SKM-1 (cell line): ENCODE measurements around the gene PUM2.
"Not testable (repeated sequence)": the region's sequence is repeated elsewhere in the genome, so short reads cannot be mapped to it uniquely, and the experiment has no call there.

Source experiments
- DNase-seq: peaks from one replicate; lab custom pipeline; 2025; ENCODE audit not compliant: unreplicated experiment; lab: John Stamatoyannopoulos, UW

Gene PUM2

GRCh38 chr2:20234597-20234996 is 116.0 kb downstream of the PUM2 start:
- not testable (repeated sequence) for DNase-seq

GRCh38 chr2:20232837-20233207 is 117.8 kb downstream of the PUM2 start:
- DNase-seq: no peak

DNA sequence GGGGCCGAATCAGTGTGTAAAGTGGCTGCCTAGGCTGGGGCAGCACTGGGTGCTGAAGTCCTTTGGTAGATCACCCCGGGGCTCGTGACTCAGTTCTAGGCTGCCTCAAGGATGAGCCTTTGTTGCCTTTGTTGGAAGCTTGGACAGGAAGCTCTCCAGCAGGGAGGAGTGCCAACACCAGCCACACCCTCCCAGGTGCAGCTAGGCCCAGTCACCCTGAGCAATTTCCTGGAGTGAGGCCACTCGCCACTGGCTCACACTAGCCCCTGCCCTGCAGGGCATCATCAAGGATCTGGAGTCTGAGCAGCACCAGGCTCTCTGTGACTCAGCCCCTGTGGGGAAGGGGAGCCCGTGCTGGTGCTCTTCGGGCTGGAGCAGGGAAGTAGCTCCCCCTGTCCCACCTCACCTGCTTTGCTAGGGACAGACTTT is 119.0 kb downstream of the PUM2 start:
- no peak for DNase-seq

- DNase-seq: no peak
Measured at GRCh38 chr2:20231159-20231558, 119.5 kb downstream of the PUM2 start.

GRCh38 chr2:20230114-20230425 is 120.6 kb downstream of the PUM2 start:
- DNase-seq: no peak

DNA sequence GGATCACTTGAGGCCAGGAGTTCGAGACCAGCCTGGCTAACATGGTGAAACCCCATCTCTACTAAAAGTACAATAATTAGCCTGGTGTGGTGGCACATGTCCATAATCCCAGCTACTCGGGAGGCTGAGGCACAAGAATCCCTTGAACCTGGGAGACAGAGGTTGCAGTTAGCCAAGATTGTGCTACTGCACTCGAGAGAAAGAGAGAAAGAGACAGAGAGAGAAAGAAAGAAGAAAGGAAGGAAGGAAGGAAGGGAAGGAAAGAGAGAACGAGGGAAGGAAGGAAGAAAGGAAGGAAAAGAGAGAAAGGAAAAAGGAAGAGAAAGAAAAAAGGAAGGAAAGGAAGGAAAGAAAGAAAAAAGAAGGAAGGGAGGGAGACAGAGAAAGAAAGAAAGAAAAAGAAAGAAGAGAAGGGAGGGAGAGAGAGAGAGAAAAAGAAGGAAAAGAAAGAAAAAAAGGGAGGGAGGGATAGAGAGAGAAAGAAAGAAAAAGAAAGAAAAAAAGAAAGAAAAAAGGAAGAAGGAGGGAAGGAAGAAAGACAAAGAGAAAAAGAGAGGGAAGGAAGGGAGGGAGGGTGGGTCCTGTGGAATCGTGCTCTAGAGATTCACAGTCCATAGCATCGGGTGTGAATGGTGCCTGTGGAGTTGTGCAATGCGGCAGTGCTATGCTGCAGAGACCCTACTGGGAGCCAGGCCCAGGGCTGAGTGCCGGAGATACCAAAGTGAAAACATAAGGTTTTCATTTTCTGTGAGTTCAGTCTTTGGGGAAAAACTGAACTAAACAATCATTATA is 121.1 kb downstream of the PUM2 start:
- DNase-seq: no peak

DNA sequence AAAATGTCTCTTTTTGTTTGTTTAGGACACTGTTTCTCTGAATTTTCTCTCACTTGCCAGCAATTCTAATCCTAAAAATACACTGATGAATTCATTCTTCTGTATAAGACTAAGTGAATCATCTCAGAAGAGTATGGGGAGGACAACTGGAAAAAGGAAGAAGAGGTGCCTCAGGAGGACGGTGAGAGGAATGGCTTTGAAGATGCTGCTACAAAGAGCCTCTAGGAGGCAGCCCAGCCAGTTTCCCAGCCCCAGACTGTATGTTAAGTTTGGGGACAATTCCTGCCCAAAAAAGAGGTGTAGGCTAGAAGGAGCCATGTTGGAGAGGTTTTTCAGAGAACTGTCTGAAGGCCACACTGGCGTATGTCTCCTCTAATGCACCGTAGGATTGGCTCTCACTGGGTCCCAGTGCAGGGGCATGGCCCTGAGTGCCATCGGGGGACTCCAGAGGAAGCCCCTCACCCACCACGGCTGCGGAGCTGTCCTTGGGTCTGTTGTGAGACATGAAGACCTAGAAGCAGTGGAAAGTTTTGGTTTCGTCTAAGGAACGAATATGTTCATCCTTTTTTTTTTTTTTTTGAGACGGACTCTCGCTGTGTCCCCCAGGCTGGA is 122.6 kb downstream of the PUM2 start:
- DNase-seq: no peak

DNA sequence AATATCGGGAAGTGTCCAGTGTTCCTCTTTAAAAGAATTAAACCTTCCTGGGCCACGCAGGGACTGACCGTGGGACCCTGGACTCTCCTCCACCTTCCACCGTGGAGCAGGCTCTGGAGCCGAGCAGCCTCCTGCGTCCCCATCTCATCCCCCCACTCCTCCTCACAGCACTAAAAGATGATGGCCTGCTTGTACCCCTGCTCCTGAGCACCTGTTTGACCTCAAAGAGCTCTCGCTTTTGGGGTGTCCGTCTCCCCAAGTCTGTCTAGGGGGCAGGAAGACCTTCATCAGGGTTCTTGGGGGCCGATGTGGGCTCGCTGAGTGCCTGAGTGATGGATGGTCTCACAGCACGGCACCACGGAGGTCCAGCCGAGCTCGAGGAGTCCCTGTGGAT is 124.5 kb downstream of the PUM2 start:
- no peak for DNase-seq

DNA sequence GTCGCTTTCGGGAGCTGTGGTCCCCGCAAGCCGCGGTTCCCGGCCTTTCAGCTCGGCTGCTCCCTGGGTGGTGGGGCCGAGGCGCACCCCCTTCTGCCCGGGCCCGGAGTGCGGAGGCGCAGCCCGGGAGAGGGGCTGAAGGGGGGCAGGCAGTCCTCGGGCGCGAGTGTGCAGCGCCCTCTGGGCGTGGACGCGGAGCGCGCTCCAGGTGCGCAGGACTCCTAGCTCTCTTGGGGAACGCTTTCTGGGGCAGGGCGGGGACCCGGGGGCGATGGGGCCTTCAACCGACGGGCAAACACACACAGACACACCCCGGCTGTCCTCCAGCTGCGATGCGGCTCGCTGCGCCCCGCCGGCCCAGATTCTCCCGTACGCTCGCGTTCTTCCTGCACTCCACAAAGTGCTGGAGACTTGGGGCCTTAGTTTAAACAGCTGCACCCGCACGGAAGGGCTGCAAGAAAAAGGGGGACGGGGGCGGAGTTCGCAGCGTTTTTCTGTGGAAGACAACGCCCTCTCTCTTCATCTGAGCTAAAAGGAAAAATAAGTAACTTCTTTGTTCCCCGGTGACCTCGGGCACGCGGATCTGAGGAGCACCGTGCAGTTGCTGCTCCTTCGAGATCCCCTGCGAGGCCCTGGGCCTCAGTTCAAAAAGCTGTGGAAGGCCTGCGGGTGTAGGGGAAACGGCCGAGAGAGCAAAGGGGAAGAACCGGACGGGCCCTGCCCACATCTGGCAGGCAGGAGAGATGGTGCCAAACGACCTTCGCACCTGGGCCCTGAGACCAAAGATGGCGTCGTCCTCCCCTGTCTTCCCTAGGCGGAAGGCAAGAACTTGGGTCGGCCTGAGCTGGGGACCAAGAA is 125.1 kb downstream of the PUM2 start:
- peak; percentile 22 for DNase-seq

GRCh38 chr2:20224716-20225293 is 125.8 kb downstream of the PUM2 start, which contains the start of gene SDC1:
TSS of gene SDC1 (minus strand) at chr2:20225130. CDS start at chr2:20224867, 263 bp downstream.
- no peak for DNase-seq

DNA sequence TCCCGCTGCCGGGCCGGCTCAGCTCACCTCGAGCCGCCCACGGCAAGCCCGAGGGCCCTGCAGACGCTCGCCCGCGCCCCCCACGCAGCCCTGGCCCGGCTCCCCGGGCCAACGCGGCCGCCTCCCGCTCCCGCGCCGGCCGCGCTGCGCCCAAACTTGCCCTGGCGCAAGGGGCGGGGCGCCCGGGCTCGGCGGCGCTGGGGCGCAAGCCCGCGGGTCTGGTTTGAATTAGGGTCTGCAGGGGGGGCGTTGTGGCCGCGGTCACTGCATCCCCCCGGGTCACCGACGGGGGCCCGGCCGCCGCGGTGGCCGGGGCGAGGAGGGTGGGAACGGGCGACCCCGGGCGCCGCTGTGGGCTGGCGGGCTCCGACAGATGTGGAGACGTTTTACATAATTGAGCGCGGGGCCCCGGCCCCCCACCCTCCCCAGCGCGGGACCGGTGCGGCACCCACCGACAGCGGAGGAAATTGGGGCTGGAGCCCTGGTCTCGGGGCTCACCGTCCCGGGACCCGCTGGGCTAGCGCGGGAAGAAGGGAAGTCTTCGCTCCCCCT is 126.4 kb downstream of the PUM2 start:
- DNase-seq: no peak

DNA sequence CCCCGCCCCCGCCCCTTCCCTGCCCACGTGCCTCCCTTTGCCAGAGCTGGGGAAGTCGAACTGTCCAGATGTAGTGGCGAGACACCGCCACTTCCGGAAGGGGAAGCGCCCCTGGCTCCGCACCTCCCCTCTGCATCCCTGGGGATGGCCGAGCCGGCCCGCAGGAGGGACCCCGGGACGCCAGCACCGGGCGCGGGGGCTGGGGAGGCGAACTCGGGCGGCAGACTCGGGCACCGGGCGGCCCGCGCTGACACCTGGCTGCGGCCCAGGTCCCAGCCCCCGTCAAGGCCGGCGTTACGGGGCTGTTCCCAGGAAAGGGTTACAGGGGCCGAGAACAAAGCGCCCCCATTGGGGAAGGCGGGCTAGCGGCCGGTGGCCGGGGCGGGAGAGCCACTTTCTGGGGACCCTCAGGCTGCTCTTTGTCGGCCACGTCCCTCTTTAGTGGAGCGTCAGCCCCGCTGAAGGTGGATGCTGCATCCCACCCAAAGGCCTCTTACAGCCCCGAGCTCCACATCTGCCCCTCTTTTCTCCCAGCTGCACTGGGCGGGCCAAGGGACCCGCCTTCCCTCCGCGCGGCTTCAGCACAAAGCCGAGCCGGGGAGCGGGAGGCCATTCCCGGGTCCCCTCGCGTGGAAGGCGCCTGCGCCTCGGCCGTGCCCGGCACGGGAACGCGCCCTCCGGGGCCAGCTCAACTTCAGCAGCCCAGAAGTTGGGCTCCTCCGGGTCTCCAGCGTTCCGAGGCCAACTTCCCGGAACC is 127.1 kb downstream of the PUM2 start:
- DNase-seq: no peak

DNA sequence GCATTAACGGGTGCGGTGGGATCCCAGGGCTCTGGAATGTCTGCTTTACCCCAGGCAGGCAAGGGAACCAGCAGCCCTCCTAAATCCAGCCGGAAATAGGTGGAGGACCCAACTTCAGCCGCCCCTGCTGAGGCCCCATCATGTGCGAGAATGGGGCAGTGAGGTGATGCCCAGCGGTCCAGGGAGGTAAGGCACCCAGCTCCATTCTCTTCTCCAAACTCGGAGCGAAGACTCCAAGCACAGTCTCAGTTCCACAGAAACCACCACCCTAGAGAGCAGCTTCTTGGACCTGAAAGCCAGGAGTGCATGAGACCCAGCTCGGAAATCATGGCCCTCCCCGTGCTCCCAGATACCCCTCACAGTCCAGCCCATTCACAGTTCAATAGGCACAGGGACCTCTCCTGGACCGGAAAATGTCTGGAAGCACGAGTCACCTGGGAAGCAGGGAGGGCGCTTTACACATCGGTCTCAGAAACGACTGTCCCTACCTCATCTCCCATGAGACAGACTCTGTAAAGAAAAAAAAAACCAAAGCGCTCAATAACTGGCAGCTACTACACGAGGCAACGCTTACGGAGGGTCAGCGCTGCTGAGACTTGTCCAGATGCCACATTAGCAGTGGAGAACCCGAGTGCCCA is 127.8 kb downstream of the PUM2 start:
- no peak for DNase-seq

GRCh38 chr2:20222014-20222768 is 128.5 kb downstream of the PUM2 start:
- DNase-seq: no peak

DNA sequence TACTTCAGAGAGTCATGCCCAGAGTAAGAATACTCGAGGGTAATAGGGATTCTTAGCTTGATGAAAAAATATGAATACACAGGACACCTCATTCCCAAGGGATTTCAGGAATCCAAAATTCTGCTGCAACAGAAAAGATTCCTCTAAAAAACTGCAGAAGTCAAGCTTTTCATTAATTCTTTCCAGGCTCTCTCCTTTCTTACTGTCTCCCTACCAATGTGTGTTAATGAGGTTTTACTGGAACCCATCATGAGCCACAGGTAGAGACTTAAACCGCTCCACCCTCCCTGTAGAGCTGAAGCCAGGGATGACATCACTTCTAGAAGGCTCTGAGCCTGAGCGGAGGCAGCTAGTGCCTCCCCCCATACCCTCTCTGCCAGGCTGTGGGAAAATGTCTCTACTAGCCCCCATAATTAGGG is 129.1 kb downstream of the PUM2 start:
- no peak for DNase-seq

GRCh38 chr2:20220806-20221554 is 129.7 kb downstream of the PUM2 start:
- no peak for DNase-seq

DNA sequence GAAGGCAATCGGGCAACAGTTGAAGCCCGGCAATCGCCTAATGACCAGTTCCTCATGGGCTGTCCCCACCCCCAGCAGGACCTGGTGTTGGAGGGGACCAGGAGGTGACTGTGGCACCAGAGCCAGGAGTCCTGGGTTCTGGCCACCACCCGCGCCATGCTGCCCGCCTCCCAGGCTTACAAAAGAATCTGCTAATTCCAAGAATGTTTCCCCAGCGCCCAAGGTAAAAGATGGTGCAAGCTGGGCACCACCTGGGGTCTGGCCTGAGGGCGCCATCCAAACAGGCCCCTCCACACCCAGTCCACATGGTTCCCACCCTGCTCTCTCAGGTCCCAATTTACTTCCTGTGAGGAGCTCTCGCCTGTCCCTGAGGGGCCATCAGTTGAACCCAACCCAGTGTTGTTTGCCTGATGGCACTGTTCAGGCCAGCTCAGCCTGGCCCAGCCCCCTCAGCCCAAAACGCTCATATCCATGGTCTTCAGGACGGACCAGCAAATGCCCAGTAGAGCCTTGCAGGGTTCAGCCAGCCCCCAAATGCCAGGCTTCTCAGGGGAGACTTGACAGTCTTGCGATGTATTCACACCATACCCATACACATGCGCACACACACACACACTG is 130.8 kb downstream of the PUM2 start:
- no peak for DNase-seq
